Measurements from ENCODE around the gene ATG14.

The ATG14 gene

DNA sequence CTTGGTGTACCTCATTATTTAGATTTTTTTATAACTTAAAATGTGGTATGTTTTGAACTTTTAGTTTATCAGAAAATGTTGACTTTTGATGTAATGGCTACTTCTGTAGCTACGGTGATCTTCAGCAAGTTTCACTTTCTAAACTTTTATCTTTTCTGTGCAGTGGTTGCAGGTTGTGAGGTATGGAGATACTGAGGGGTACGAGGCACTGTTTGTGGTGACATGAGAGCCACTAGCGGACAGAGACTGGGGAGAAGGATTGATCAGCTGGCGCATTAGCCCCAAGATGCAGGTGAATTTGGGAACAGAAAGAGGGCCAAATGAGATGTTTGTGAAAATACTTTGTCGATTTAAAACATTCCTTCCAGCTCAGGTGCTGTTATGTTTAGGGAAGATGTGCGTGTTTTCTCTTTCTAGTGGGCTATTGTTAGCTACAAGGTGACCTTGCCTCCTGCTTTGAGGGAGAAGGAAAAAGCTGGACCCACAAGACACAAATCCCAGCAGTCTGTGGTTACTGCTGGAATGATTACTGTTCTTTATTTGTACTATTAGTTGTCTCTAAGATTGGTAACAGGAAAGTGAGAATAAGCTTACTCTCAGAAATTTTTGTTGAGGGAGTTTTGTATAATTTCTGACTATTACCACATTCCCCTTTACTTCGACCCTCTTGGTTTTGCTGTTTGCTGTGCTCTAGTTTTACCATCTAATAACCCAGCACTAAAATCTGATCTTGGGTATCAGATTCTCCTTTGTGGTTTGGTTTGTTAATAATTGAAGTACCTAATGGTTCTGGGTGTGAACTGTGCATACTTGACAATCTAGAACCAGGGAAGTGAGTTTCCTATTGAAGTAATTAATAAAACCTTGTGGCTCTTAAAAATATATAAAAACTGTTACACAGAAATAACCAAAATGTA is 78.7 kb downstream of the ATG14 start:
- ATAC-seq (replicated peaks), result peak; percentile 37

DNA sequence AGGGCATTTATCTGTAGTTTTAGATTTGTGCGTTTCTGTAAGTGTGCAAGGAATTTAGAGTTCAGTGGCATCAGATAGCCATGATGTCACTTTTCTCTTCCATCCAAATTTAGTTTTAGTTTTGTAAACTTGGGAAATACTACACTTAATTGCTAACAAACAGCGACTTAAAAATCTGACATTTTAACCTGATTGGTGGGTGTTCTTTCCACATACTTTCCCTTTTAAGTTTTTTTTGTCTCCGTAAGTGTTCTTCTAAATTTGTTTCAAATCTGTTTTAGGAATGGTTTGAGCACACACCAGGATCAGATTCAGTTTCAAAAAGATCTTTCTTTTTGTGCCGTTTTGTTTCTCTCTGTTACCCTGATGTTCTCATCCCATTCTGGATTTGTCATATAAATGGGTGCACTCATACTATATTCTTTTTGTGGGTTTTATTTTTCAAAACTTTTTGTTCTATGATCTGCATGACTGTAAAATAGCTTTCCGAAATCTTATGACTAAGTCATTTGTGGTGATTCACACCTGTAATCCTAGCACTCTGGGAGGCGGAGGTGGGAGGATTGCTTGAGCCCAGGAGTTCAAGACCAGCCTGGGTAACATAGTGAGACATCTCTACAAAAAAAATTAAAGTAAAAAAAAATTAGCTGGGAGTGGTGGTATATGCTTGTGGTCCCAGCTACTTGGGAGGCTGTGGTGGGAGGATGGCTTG is 81.5 kb downstream of the ATG14 start:
- no peak overlapping the region for H3K4me3 Mint-ChIP-seq
- H3K27ac Mint-ChIP-seq, result peak overlapping the region; percentile 79 to 82
- ATAC-seq (replicated peaks) (no peak), DNase-seq (no peak)
- no peaks in the 10 kb centered on the region for H3K9me3 Mint-ChIP-seq
- H3K27me3 Mint-ChIP-seq, result no peaks in the 10 kb centered on the region
- peaks cover 12% of the 10 kb centered on the region for H3K36me3 Mint-ChIP-seq (ENCODE audit: insufficient read depth)
- peaks cover 44 to 57% of the 10 kb centered on the region in 2 donors for H3K4me1 Mint-ChIP-seq (ENCODE audit: low read depth in 2 of 2)

More for the DNA sequence above, 78.7 kb downstream of the ATG14 start:
- Mint-ChIP-seq H3K27me3 (no peaks in the 10 kb centered on the region), H3K36me3 (ENCODE audit: insufficient read depth) (peaks cover 20% of the 10 kb centered on the region), H3K27ac (peak overlapping the region; percentile 95 to 97), H3K4me3 (peak overlapping the region; percentile 83 to 86), H3K4me1 (ENCODE audit: low read depth in 2 of 2) (peaks cover 51 to 63% of the 10 kb centered on the region in 2 donors), H3K9me3 (no peaks in the 10 kb centered on the region)
- DNase-seq, result no peak

DNA sequence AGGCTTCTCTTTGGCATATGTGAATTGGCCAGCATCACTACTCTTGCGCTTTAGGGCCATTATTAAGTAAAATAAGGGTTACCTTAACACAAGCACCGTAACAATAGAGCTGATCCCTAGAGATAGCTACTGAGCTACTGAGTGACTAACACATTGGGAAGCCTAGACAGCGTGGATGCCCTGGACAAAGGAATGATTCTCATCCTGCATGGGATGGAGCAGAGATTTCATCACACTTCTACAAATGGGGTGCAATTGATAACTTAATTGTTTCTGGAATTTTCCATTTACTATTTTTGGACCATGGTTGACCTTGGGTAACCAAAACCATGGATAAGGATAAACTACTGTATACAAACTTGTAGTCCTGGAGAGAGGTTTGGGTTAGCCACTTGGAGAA is 83.3 kb downstream of the ATG14 start:
- H3K4me3 Mint-ChIP-seq, result no peak overlapping the region
- ATAC-seq (replicated peaks) (no peak), DNase-seq (no peak)
- no peak overlapping the region for H3K27ac Mint-ChIP-seq
- peaks cover 28 to 47% of the 10 kb centered on the region in 2 donors for H3K4me1 Mint-ChIP-seq (ENCODE audit: low read depth in 2 of 2)
- H3K27me3 Mint-ChIP-seq, result no peaks in the 10 kb centered on the region
- no peaks in the 10 kb centered on the region for H3K9me3 Mint-ChIP-seq
- peaks cover 8% of the 10 kb centered on the region for H3K36me3 Mint-ChIP-seq (ENCODE audit: insufficient read depth)

GRCh38 chr14:55327179-55327578 is 84.5 kb downstream of the ATG14 start:
- H3K27ac Mint-ChIP-seq, result peak overlapping the region; percentile 5 to 6

DNA sequence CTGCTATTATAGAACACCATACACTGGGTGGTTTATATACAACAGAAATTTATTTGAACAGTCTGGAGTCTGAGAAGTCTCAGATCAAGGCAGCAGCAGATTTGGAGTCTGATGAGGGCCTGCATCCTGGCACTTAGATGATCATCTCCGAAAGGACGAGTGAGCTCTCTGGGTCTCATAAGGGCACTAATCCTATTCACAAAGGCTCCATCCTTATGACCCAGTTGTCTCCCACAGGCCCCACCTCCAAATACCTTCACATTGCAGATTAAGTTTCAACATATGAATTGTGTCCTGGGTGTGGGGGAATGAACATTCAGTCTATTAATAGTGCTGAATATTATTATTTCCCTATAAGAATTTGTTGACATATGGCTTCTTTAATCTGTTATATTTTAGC is 86.8 kb downstream of the ATG14 start:
- no peaks in the 10 kb centered on the region for H3K27me3 Mint-ChIP-seq
- peaks cover 10 to 28% of the 10 kb centered on the region in 2 donors for H3K4me1 Mint-ChIP-seq (ENCODE audit: low read depth in 2 of 2)
- no peak for DNase-seq
- H3K9me3 Mint-ChIP-seq, result no peaks in the 10 kb centered on the region
- ATAC-seq (replicated peaks), result no peak
- H3K4me3 Mint-ChIP-seq, result no peak overlapping the region
- H3K27ac Mint-ChIP-seq, result no peak overlapping the region
- no peaks in the 10 kb centered on the region for H3K36me3 Mint-ChIP-seq (ENCODE audit: insufficient read depth)

More at GRCh38 chr14:55327179-55327578, 84.5 kb downstream of the ATG14 start:
- Mint-ChIP-seq H3K4me1 (ENCODE audit: low read depth in 2 of 2) (peaks cover 20 to 38% of the 10 kb centered on the region in 2 donors), H3K4me3 (no peak overlapping the region), H3K36me3 (ENCODE audit: insufficient read depth) (peaks cover 3% of the 10 kb centered on the region), H3K27me3 (no peaks in the 10 kb centered on the region), H3K9me3 (no peaks in the 10 kb centered on the region)
- DNase-seq (no peak), ATAC-seq (replicated peaks) (peak; percentile 56)

DNA sequence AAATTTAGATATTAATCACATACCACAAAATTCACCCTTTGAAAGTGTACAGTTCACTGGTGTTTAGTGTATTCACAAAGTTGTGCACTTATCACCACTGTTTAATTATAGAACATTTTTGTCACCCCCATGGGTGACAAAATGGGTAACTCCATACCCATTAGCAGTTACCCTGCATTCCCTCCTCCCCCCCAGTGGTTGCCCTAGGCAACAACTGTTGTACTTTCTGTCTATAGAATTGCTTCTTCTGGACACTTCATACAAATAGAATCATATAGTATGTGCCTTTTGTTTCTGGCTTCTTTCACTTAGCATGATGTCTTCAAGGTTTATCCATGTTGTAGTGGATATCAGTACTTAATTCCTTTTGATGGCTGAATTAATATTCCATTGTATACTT is 87.7 kb downstream of the ATG14 start:
- Mint-ChIP-seq H3K27ac (peak overlapping the region; percentile 23 to 83), H3K9me3 (no peaks in the 10 kb centered on the region), H3K36me3 (ENCODE audit: insufficient read depth) (no peaks in the 10 kb centered on the region), H3K4me1 (ENCODE audit: low read depth in 2 of 2) (peaks cover 9 to 23% of the 10 kb centered on the region in 2 donors), H3K27me3 (no peaks in the 10 kb centered on the region), H3K4me3 (no peak overlapping the region)
- ATAC-seq (replicated peaks), result peak; percentile 41
- no peak for DNase-seq

DNA sequence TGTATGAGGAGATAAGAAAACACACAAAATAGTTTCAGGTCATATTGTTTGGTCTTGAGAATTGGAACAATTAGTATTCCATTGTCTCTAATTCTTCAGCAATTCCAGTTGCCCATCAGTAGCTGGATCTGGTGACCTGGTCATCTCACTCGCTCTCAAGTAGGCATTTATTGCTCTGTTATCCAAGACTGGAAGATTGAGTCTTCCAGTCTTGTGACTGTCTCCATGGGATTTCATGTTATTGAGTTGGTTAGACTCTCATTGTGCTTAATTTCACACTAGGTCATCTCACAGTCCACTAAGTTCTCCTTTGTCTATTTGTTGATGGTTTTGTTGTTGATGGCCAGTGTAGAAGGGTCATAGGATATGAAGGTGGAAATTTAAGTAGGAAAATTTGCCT is 92.9 kb downstream of the ATG14 start:
- H3K27me3 Mint-ChIP-seq, result no peaks in the 10 kb centered on the region
- peaks cover 2 to 10% of the 10 kb centered on the region in 2 donors for H3K4me1 Mint-ChIP-seq (ENCODE audit: low read depth in 2 of 2)
- ATAC-seq (replicated peaks) (no peak), DNase-seq (no peak)
- no peak overlapping the region for H3K27ac Mint-ChIP-seq
- no peaks in the 10 kb centered on the region for H3K9me3 Mint-ChIP-seq
- peaks cover 4% of the 10 kb centered on the region for H3K36me3 Mint-ChIP-seq (ENCODE audit: insufficient read depth)
- H3K4me3 Mint-ChIP-seq, result no peak overlapping the region

DNA sequence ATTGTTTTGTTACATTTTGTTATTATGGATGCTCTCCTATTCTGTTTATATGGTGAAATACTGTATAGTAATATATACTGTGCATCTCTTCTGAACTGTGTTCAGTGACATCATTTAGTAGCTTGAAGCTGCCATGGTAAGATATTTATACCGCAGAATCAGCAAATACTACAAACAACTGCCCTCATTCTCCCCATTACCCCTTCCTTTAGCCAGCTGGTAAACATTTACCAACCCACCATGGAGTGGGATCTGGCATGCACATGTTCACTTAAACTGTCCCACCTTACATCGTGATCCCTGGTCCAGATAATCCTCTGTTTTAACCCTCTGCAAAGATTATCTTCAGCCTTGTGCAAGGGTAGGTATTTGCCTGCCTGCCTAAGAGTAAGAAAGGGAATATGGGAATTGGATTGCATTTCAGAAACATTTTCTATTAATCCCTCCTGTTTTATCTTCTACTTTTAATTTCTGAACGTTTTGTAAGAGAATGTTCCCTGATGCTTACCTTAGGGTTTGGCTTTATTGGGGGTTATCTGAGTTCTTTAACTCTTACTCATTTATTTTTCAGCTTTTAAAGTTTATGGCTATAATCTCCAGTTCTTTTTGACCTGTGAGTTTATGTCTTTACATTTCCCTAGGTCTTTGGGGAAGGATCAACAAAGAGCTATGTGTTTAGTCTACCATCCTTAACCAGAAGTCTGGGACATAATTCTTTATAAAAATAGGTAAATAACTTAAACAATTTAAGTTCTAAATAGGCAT is 93.9 kb downstream of the ATG14 start:
- Mint-ChIP-seq H3K4me1 (ENCODE audit: low read depth in 2 of 2) (peaks cover 6 to 14% of the 10 kb centered on the region in 2 donors), H3K36me3 (ENCODE audit: insufficient read depth) (peaks cover 4% of the 10 kb centered on the region), H3K27ac (peak overlapping the region in 1 of 2 donors; percentile 70), H3K27me3 (no peaks in the 10 kb centered on the region), H3K4me3 (no peak overlapping the region), H3K9me3 (peaks cover 0 to 2% of the 10 kb centered on the region in 2 donors)
- no peak for ATAC-seq (replicated peaks)
- no peak for DNase-seq

- Mint-ChIP-seq H3K27ac (peak overlapping the region in 1 of 2 donors; percentile 31), H3K9me3 (peaks cover 0 to 2% of the 10 kb centered on the region in 2 donors), H3K36me3 (ENCODE audit: insufficient read depth) (peaks cover 4% of the 10 kb centered on the region), H3K4me1 (ENCODE audit: low read depth in 2 of 2) (peaks cover 6 to 14% of the 10 kb centered on the region in 2 donors), H3K4me3 (no peak overlapping the region), H3K27me3 (no peaks in the 10 kb centered on the region)
- no peak for ATAC-seq (replicated peaks)
- DNase-seq, result no peak
These were observed 95.1 kb downstream of the ATG14 start for GRCh38 chr14:55316564-55316963.

All from effector memory CD8-positive, alpha-beta T cell (primary cell).